Heart left ventricle (tissue), 13 donors: ENCODE results near the gene ZNF273.

Experiments used
- CTCF ChIP-seq, 12 donors: fragments of 200-600 bp; sonication (generic) in 4 of 12; IDR thresholded peaks; one replicate each; pipeline versions ENCODE4 v1.5.0 to v1.8.0; 2018 to 2022; ENCODE audit warnings: antibody characterized with exemption in 12 of 12, mild to moderate bottlenecking in 5 of 12
- POLR2A ChIP-seq, 2 donors: fragments of 450-650 bp; IDR thresholded peaks; one replicate each; pipeline ENCODE4 v1.6.1; 2017; ENCODE audit warnings: antibody characterized with exemption in 2 of 2, mild to moderate bottlenecking in 2 of 2, moderate library complexity in 2 of 2
- donor health status: ischemic (EF 13 %, LVEDD 7.1; RV severe dilation, severe dysfunction).
- donor health status: DM: no; HTN: yes; CAD: no.
- donor health status: DM: no; HTN: no; CAD: no.
- donor health status: ischemic (EF 25% LVEDD 6.9; RV normal size, moderate dysfunction).
- donor health status: ischemic (EF 25% LVEDD 5.7; RV mildly dilated, moderate dysfunction).
- donor health status: ischemic (EF 35%, LVEDD 5.7; RV mildly dilated, moderate dysfunction).
- donor health status: nonischemic (EF 11% LVEDD 7.7; RV severe dilation, severe dysfunction).
- donor health status: DM: yes; HTN: yes; CAD: no.
- donor health status: PGD.
- donor health status: ischemic (EF 29% LVEDD 5.4; RV normal size, mild dysfunction).
- donor health status: nonischemic (EF 23%, LVEDD 6.1; RV moderate dilation, normal function).

DNA sequence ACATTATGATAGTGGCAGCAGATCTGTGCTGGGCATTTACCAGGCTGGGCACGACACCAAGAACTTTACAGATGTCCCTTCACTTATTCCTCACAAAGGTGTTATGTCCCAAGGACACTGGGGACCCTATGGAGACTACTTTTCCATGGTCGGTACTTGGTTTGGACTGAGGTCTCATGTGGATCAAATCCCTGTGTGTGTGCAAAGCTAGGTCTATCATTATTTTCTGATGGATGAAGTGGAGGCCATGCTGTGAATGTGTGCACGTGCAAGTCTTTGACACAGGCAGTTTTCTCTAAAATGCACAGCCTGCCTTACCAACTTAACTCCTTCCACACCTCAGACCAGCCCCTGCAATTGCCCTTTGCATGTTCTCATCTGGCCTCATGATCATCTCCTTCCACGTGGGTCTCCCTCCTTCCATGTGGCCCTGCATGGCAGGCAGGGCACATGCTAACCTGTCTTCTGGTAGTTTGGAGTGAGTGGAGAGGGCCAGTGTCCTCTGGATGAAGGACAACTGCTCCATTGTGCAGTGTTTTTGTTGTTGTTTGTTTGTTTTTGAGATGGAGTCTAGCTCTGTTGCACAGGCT is 16.0 kb upstream of the ZNF273 start:
- TF ChIP-seq POLR2A (IDR thresholded peaks at IDR 0.05) (no peak), CTCF (IDR thresholded peaks at IDR 0.05) (no peak)
